Stimulated activated CD4-positive, alpha-beta T cell treated with anti-CD3 and anti-CD28 coated beads, Interleukin-1b, Interleukin-23, amount 100 ng/mL, for 24 hours (primary cell): ENCODE results near the gene DEUP1.
"Not testable (repeated sequence)": the region's sequence is repeated elsewhere in the genome, so short reads cannot be mapped to it uniquely, and the experiment has no call there.

Source experiments
- DNase-seq, 4 experiments: peaks; one replicate each; pipeline ENCODE4 v3.0.0-alpha.2; 2020; ENCODE audit warnings: low read depth in 4 of 4, low spot score in 1 of 4

The DEUP1 gene

DNA sequence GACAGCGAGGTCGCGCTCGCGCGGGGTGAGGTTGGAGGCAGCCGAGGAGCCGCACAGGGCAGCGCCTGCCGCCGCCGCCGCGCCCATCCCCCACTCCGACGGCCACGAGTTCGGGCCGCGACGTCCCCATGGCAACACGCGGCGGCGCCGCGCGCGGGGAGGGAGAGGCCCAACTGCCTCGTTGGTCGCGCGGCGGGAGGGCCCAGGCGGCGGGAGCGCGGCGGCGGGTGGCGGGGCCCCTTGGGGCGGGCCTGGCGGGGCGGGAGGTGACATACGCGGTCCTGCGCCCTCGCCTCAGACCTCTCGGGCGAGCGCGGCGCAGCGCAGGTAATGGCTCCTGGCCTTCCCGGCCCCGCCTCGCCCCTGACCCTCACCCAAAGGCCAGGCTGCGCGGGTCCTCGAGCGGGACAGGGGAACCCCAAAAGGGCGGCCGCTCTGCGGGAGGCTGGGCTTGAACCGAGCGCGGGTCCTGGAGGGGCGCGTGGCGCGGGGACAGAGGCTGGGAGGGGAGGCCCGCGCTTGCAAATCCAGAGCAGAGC is at the start of gene DEUP1:
Gene DEUP1, plus strand, starts transcription at position 297 of the 539 bp plus-strand sequence. CDS start 1,518 bp downstream, outside the sequence.
- DNase-seq = no peak

DNA sequence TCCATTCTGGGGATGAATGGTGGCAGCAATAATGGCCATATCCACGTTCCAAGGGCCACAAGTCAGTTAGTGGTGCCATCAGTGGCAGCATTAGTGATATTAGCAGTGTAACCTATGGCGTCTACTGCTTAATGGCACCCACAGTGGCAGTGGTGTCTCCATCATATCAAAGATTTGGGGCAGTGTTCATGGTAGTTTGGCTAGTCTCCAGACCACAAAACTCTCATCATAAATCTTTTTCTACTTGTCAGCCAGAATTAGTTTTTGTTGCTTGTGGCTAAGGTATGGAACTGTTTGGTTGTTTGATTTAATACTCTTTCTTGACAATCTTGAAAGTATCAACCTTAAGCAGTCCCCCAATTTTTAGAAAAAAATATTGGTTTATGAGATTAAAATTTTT is 45.1 kb upstream of the DEUP1 start:
- DNase-seq = no peak

DNA sequence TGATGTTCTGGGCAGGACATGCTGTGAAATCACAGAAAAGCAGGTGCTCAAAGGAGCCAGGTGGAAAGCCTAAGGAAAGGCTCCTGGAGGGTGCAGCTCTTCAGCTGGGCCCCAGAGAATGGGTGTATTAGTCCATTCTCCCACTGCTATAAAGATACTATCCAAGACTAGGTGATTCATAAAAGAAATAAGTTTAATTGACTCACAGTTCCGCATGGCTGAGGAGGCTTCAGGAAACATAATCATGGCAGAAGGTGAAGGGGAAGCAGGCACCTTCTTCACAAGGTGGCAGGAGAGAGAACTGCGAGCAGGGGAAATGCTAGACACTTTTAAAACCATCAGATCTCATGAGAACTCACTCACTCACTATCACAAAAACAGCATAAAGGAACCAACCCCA is 43.1 kb upstream of the DEUP1 start:
- DNase-seq = no peak

DNA sequence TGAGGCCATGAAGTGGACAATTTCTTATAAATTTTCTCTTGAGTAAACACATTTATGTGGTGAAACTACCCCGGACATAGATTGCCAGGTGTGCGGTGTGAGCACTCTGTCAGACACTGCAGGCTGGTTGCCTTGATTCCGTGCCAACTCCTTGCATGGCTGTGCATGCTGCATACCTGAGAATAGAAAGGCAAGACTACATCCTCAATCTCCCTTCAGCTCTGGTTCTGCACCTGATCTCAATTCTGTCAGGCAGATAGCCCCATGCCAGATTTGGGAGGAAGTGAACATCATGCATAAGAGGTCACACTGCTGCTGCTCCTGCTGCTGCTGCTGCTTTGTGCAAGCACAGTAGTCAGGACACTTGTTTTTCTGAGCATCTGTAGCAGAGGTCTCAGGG is 42.5 kb upstream of the DEUP1 start:
- DNase-seq = no peak

DNA sequence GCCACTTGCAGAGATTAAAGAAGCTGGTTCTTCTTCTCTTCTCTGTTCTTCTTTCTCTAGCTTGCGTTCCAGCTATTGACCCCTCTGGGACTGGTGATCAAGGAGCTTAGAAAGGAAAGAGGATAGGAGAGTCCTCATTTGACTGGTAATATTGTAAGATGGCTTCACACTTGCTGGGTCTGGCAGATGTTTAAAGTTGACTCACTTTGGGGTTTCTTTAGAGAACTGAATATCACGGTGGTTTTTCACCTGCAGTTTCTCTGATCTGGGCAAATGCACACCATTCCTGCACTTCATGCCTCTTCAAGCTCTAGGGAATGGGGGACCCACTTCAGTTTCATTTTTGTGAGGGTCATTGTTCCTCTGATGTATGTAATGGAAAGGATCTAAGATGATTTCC is 41.8 kb upstream of the DEUP1 start:
- no peak for DNase-seq

- no peak for DNase-seq
Measured at GRCh38 chr11:93289782-93290463, 40.6 kb upstream of the DEUP1 start.

DNA sequence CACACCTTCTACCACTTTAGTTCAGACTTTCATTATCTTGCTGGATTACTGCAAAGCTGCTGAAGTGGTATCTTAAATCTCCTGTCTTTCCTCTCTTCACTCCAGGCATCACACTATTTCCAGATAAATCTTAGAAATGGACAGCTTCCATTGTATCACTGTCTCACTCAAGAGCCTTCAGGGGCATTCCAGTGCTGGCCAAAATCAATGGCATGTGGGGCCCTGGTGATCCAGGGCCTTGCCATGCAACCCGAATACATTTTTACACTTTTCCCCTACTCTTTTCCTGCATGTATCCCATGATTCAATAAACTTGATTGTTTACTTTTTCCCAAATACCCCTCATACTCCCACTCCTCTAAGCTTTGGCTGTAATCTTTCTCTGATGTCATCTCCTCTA is 39.4 kb upstream of the DEUP1 start:
- DNase-seq = no peak

GRCh38 chr11:93291898-93292297 is 38.6 kb upstream of the DEUP1 start:
- DNase-seq = no peak

- no peak for DNase-seq
Measured at GRCh38 chr11:93295921-93296575, 34.5 kb upstream of the DEUP1 start.

- no peak for DNase-seq
Measured at GRCh38 chr11:93303689-93304088, 26.9 kb upstream of the DEUP1 start.

- DNase-seq = not testable (repeated sequence)
Measured at GRCh38 chr11:93314399-93314798, 16.1 kb upstream of the DEUP1 start.

- no peak for DNase-seq
Measured at GRCh38 chr11:93319224-93319839, 11.2 kb upstream of the DEUP1 start.

DNA sequence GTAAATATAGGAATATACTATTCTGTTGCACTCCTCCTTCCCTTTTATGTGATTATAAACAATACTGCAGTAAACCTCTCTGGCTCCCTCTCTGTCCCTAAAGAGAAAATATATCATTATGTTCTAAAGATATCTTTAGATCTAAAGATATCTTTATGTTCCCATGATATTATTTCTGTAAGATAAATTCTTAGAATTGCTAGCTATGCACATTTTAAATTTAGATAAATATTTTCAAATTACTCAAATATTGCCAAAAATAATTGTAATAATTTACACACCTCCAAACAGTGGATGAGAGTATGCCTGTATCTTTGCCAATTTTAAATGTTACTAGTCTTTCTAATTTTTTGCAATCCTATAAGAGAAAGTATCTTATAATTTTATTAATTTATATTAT is 10.3 kb upstream of the DEUP1 start:
- no peak for DNase-seq

DNA sequence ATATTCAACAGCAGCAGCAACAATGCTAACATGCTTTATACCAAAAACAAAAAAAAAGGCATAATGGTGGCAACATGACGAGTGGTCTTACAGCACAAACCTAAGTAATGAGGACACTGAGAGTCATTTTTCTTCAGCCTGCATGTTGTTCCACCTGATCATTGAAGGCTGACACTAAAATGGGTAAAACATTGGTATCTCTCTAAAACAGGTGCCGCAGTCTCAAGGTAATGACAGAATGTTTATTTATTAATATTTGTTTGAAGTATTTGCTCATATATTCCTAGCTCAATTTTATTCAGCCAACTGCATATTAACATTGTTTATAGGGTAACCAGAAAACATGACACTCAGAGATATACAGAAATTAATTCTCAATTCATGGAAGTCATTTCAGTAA is 8.3 kb upstream of the DEUP1 start:
- no peak for DNase-seq

GRCh38 chr11:93323747-93324146 is 6.8 kb upstream of the DEUP1 start:
- DNase-seq = no peak

GRCh38 chr11:93324500-93324899 is 6.0 kb upstream of the DEUP1 start:
- DNase-seq = no peak

GRCh38 chr11:93326681-93327080 is 3.9 kb upstream of the DEUP1 start:
- no peak for DNase-seq

DNA sequence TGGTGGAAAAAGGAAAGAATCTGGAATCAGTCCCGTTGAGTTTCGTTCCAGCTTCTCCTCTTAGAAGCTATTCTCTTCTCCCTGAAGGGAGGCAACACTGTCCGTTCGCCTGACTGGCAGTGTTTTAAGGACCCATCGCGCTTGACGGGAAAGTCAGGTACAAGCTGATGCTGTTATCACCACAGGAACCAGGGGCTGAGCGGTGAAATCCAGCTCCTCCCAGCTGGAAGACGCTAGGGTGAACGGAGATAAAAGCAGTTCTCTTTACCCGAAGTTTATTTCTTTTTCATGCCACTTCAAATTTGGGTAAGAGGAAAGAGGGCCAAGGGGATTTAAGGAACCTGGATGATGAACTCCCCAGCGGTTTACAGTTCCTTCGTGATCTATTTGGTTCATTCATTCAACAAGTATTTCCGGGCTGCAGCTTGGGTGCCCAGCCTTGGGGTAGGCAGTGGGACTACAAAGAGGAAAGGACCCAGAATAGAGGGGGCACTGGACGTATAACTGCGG is 551 bp upstream of the DEUP1 start:
- DNase-seq = no peak

- no peak for DNase-seq
Measured at GRCh38 chr11:93340223-93340622, 9.7 kb downstream of the DEUP1 start.

GRCh38 chr11:93344855-93345333 is 14.4 kb downstream of the DEUP1 start:
- no peak for DNase-seq

DNA sequence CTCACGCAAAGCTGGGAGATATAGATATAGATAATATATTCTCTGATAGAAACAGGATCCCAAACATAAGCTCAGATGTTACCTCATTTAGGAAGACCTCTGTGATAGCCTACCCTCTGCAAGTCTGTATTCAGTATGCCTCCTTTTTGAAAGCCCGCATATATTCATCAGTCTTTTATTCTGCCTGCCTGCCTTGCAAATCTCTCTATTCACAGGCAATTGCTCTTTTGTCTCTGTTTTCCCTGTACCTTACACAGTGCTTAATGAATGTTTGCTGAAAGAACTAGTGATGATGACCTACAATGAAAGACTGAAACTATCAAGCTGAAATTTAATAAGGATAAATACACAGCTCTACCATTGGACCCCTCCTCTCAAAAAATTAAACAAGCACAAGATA is 18.4 kb downstream of the DEUP1 start:
- no peak for DNase-seq

GRCh38 chr11:93350835-93351234 is 20.3 kb downstream of the DEUP1 start:
- no peak for DNase-seq
